ENCODE data around the gene ACAT2.
"Not testable (repeated sequence)": the region's sequence is repeated elsewhere in the genome, so short reads cannot be mapped to it uniquely, and the experiment has no call there.

The ACAT2 gene

GRCh38 chr6:159761873-159762680, at the start of gene ACAT2:
TSS of gene ACAT2 (plus strand) at chr6:159762045. CDS start at chr6:159762088, 43 bp downstream.
- DNase-seq (ENCODE audit: low read depth, low spot score) = peak; percentile 86

DNA sequence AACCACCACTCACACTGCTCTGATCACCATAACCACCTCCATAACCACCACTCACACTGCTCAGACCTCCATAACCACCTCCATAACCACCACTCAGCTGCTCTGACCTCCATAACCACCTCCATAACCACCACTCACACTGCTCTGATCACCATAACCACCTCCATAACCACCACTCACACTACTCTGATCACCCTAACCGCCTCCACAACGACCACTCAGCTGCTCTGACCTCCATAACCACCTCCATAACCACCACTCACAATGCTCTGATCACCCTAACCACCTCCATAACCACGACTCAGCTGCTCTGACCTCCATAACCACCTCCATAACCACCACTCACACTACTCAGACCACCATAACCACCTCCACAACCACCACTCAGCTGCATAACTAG, 49.5 kb upstream of the ACAT2 start:
- not testable (repeated sequence) for DNase-seq (ENCODE audit: low read depth, low spot score)

DNA sequence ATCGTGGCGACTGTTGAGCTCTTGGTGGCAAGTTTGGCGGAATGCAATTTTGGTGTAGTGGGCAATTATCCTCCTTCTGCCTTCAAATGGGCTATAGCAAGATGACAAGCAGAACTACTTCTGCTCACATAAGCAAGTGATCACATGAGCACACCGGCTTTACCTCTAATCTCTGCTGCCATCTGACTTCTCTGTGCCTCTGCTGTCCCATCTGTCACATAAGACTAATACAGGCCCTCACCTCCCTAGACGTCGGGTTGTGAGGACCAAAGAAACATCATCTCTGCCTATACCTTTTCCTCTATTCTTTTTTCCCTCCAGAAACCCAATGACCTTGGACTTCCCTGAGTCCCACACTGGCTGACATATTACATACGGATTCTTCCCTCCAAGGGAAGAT, 47.9 kb upstream of the ACAT2 start:
- no peak for DNase-seq (ENCODE audit: low read depth, low spot score)

- no peak for DNase-seq (ENCODE audit: low read depth, low spot score)
These were observed 47.4 kb upstream of the ACAT2 start for GRCh38 chr6:159714404-159714803.

- no peak for DNase-seq (ENCODE audit: low read depth, low spot score)
These were observed 46.7 kb upstream of the ACAT2 start for GRCh38 chr6:159715166-159715565.

- DNase-seq (ENCODE audit: low read depth, low spot score) = no peak
These were observed 46.2 kb upstream of the ACAT2 start for GRCh38 chr6:159715605-159716004.

DNA sequence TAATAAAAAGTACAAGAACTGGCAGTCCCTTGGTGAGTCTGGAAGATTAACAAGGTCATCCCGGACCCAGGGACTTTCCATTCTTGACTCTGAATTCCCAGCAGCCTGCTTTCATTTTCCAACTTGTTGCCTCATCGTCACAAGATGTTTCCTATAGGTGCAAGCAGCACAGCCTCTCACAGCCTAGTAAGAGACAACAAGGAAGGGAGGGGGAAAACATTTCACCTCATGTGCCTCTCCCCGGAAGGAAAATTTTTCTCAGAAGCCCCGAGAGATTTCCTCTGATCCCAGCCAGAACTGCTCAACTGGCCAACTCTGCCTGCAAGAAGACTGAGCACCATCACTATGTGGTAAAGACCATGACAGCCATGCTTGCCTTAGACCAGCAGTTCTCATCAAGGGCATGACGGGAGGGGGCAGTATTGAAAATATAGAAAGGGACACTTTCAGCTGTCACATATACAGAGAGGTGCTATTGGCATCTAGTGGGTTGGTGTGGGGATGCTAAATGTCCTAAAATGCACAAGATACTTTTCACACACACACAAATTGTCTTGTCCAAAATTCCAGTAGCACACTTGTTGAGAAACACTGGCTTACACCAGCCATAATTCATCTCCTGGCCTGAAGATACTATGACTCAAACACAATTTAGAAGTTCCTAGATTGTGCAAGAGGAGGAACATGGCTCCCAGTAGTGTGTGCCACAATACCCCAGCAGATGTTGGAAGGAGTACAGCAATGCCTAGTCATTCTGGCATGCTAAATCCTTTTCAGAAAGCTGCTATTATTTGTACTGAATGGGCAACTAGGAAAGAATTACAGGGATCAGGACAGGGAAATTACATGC, 45.4 kb upstream of the ACAT2 start:
- DNase-seq (ENCODE audit: low read depth, low spot score) = no peak

GRCh38 chr6:159718634-159719033, 43.2 kb upstream of the ACAT2 start:
- no peak for DNase-seq (ENCODE audit: low read depth, low spot score)

DNA sequence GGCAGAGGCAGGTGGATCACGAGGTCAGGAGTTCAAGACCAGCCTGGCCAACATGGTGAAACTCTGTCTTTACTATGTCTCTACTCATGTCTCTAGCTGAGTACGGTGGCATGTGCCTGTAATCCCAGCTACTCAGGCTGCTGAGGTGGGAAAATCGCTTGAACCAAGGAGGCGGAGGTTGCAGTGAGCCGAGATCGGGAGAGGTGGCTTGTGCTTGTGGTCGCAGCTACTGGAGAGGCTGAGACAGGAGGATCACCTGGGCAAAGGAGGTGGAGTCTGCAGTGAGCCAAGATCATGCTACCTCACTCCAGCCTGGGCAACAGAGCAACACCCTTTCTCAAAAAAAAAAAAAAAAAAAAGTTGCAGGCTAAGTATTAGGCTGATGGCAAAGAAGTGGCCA, 42.6 kb upstream of the ACAT2 start:
- DNase-seq (ENCODE audit: low read depth, low spot score) = no peak

DNA sequence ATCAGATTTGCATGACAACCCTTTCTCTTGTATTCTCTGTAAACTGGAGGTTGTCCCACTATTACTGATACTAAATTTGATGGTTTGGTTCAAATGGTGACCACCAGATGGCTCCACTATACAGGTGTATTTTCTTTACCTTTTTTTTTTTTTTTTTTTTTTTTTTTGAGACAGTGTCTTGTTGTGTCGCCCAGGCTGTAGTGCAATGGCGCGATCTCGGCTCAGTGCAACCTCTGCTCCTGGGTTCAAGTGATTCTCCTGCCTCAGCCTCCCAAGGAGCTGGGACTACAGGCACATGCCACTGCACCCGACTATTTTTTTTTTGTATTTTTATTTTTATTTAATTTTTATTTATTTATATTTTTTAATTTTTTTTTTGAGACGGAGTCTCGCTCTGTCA, 41.1 kb upstream of the ACAT2 start:
- no peak for DNase-seq (ENCODE audit: low read depth, low spot score)

DNA sequence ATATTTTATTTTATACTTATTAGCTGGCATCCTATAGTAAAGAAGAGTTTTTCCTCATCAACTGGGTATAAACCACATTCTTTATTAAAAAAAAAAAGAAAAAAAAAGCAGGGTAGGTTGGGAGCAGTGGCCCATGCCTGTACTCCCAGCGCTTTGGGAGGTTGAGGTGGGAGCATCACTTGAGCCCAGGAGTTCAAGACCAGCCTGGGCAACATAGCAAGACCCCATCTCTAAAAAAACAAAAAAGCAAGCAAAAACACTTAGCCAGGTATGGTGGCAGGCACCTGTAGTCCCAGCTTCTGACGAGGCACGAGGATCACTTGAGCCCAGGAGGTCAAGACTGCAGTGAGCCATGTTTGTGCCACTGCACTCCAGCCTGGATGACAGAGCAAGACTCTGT, 39.9 kb upstream of the ACAT2 start:
- DNase-seq (ENCODE audit: low read depth, low spot score) = not testable (repeated sequence)

GRCh38 chr6:159722655-159723054, 39.2 kb upstream of the ACAT2 start:
- DNase-seq (ENCODE audit: low read depth, low spot score) = no peak

GRCh38 chr6:159723259-159723658, 38.6 kb upstream of the ACAT2 start:
- no peak for DNase-seq (ENCODE audit: low read depth, low spot score)

- DNase-seq (ENCODE audit: low read depth, low spot score) = no peak
These were observed 37.1 kb upstream of the ACAT2 start for GRCh38 chr6:159724778-159725177.

- not testable (repeated sequence) for DNase-seq (ENCODE audit: low read depth, low spot score)
These were observed 36.6 kb upstream of the ACAT2 start for GRCh38 chr6:159725208-159725607.

DNA sequence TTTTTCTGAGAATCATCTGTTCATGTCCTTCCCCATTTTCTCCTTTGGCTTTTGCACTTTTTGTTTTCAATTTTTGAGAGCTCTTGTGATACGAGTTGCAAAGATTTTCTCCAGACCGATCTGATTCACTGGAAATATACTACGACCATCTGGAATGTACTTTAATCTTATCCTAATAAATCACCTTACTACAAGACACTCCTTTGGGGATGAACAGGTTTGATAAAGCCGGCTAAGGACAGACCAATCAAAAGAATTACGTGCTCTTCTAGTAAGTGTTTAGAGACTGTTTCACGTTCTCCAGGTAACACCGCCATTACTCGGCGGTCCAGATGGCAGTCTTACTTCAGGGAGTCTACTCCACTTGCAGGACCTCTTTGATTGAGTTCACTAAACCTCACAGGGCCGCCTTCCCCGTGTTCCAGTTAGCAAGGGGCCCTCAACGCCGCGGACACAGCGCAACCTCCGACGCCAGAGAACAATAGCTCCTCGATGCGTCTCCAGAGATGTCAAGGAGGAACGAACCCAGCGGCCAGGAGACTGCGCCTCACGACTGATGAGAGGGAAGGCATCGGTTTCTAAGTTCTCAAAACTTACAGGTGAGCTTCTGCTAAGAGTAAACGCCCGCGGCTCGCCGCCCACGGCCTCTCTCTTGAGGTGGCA, 35.5 kb upstream of the ACAT2 start:
- DNase-seq (ENCODE audit: low read depth, low spot score) = no peak

DNA sequence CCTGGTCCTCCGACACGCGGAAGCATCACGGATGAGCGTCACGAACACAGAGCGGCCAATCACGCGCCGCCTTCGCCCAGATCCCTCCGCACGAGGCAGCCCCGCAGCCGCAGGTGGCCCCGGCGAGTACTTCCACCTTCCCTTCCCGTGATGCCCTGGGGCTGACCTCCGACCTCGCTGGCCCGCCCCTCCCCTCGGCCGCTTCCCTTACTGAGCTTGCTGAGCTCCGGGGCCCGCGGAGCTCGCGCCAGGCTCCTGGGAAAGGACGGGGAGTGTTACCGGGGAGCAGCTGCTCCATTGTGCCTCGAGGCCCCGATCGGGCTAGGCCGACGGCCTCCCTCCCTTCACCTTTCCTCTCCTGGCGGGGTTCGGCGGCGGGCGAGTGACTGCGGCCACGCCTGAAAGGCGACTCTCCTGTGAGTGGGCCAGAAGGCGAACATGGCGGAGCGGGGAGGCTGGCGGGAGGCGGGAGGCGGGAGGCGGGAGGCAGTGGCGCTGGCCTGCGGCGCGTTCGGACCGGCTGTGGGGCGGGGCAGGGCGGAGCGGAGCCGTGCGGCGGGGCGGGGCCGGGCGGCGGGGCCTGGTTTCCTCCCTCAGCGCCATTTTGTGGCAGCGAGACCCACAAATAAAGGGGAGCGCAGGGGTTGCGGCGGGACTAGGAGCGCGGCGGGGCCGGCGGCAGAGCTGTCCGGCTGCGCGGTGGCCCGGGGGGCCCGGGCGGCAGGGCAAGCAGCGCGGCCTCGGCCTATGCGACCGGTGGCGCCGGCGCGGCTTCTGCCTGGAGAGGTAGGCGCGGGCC, 34.7 kb upstream of the ACAT2 start, which contains the start of gene WTAP:
WTAP (plus strand) TSS at position 589 of the 799 bp plus-strand sequence. CDS start 8,760 bp downstream, outside the sequence.
- peak; percentile 88 for DNase-seq (ENCODE audit: low read depth, low spot score)

GRCh38 chr6:159727717-159728445, 34.0 kb upstream of the ACAT2 start:
- DNase-seq (ENCODE audit: low read depth, low spot score) = no peak

DNA sequence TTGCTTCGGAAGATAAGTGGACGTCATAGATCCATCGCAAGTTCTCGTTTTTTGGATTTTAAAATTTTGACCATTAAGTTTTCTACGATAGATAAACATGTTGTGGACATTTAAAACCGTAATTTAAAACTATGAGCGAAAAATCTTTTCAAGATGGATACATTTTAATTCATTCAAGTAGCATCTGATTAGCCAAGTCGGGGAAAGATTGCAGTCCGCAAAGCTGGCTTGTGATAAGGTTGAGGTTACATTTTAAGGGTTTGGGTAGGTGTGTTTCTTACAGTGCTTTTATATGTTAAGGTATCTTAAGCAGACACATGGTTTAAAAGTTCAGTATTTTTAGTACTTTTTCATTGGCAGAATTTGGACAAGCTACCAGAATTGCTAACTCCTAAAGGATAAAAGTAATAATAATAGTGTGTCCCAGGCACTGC, 33.3 kb upstream of the ACAT2 start:
- DNase-seq (ENCODE audit: low read depth, low spot score) = no peak

DNA sequence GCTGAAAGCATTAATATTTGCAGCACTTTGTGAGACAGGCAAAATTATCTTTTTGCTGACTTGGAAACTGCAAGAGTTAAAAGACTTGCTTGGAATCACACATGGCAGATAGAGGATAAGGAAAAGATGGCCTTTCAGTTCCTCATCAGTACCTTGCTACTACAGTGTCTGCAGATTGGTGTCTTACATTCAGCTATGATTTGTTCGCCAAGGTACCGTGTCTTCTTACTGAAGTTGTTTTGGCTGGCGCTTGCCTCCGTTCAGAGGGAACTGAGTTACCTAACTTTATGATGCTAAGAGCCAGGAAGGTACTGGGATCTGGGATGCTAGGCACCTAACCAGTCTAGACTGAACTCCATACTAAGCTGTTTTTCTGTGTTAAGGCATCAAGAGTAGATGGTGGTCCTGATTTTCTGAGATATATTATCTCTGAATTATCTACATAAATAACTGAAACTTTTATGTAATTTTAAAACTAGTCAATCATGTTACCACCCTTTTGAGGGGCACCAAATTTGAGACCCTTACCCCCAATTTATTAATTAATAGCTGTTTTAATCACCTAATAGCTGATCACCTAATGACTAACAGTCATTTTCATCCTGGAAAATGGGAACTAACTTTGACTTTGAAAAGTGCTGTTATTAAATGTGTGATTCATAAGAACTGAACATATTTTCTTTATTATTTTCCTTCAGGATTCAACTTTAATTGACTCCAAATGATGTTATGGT, 32.1 kb upstream of the ACAT2 start:
- DNase-seq (ENCODE audit: low read depth, low spot score) = no peak
